Vagina (tissue), 2 donors: ENCODE measurements around the gene RASD1. TPM values are rescaled to one million over a fixed set of nuclear protein-coding genes. Genes with fewer than 3 reads are reported as not detected.

Experiments used
- DNase-seq, 2 donors: peaks; one replicate each; pipeline ENCODE4 v3.0.0-alpha.2; 2017; ENCODE audit errors: extremely low spot score in 2 of 2
- H3K27ac ChIP-seq: fragments of 200-600 bp; sonication (generic); one replicate; pipeline ENCODE4 v1.5.1; 2019
- H3K27me3 ChIP-seq: fragments of 200-600 bp; sonication (generic); one replicate; pipeline ENCODE4 v1.5.1; 2019
- H3K36me3 ChIP-seq, 2 donors: fragments of 200-600 bp; sonication (generic); one replicate each; pipeline ENCODE4 v1.5.1; 2017 to 2019
- H3K4me1 ChIP-seq: fragments of 200-600 bp; sonication (generic); one replicate; pipeline ENCODE4 v1.5.1; 2019
- H3K4me3 ChIP-seq, 2 donors: fragments of 200-600 bp; sonication (generic); 1 replicate in 1 of 2; 2 replicates in 1 of 2; pipeline ENCODE4 v1.5.1; 2016 to 2019
- H3K9me3 ChIP-seq: fragments of 200-600 bp; sonication (generic); one replicate; pipeline ENCODE4 v1.5.1; 2019
- POLR2A ChIP-seq, 2 donors: fragments of 450-650 bp; IDR thresholded peaks; one replicate each; pipeline ENCODE4 v1.6.1; 2017; ENCODE audit warnings: antibody characterized with exemption in 2 of 2, mild to moderate bottlenecking in 2 of 2, moderate library complexity in 2 of 2
- POLR2AphosphoS5 ChIP-seq, 2 donors: sonication (generic); formaldehyde crosslinking; IDR thresholded peaks; one replicate each; pipeline ENCODE4 v1.9.0; 2017; ENCODE audit warnings: antibody characterized with exemption in 2 of 2, mild to moderate bottlenecking in 2 of 2, low read depth in 1 of 2; ENCODE audit not compliant: insufficient read depth in 1 of 2
- intact Hi-C: fragments of 100-400 bp; cut with DNase I; formaldehyde crosslinking; loops from one replicate; pipeline ENCODE4 v1.15.1; 2023
- total RNA-seq: library from RNA; depleted of rRNA; stranded (reverse); fragments of >200 nt; gene quantifications from one replicate; pipeline ENCODE4 v1.2.3, GENCODE V29; 2016
- TF ChIP-seq, protein P1 (sequence below), 3 experiments: fragments of 450-650 bp in 2 of 3; fragments of 200-600 bp in 1 of 3; sonication (generic) in 1 of 3; IDR thresholded peaks; one replicate each; pipeline ENCODE4 v1.5.1; 2017 to 2019; ENCODE audit warnings: antibody characterized with exemption in 3 of 3, mild to moderate bottlenecking in 2 of 3, moderate library complexity in 2 of 3

Gene RASD1
- total RNA-seq, 1 donor from 2014 or later, result 227 TPM

DNA sequence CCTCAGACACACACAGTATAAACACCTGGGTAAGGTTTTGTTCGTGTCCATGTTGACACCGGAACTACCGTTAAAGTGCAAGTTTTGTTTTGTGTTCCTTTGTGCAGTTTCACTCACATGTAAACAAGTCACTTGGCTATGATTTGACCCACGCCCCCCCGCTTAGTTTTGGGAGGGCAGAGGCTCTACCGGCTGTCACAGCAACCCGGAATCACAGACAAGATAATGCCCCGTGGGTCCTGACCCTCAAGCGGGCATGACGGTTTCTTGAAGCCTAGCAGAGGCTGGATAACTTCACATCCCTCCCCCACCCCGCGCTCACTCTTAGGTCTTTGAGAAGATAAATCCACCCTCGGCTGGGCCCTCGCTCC, 1.7 kb downstream of the RASD1 start:
- intact Hi-C loops, result loop anchor here (10.0 kb wide), 1 partner anchor 120 kb away; no protein-coding TSS in a partner anchor
- DNase-seq, result no peak
- peaks cover 34% of the 10 kb centered on the region for H3K4me1 ChIP-seq
- no peaks in the 10 kb centered on the region for H3K27me3 ChIP-seq
- TF ChIP-seq POLR2AphosphoS5 (IDR thresholded peaks at IDR 0.05; ENCODE audit: insufficient read depth in 1 of 2, low read depth in 1 of 2) (no peak), POLR2A (IDR thresholded peaks at IDR 0.05) (no peak)
- TF ChIP-seq, protein P1, sequence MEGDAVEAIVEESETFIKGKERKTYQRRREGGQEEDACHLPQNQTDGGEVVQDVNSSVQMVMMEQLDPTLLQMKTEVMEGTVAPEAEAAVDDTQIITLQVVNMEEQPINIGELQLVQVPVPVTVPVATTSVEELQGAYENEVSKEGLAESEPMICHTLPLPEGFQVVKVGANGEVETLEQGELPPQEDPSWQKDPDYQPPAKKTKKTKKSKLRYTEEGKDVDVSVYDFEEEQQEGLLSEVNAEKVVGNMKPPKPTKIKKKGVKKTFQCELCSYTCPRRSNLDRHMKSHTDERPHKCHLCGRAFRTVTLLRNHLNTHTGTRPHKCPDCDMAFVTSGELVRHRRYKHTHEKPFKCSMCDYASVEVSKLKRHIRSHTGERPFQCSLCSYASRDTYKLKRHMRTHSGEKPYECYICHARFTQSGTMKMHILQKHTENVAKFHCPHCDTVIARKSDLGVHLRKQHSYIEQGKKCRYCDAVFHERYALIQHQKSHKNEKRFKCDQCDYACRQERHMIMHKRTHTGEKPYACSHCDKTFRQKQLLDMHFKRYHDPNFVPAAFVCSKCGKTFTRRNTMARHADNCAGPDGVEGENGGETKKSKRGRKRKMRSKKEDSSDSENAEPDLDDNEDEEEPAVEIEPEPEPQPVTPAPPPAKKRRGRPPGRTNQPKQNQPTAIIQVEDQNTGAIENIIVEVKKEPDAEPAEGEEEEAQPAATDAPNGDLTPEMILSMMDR (IDR thresholded peaks at IDR 0.05), result no peak
- H3K9me3 ChIP-seq, result no peaks in the 10 kb centered on the region
- H3K27ac ChIP-seq, result peak overlapping the region; percentile 93
- peaks cover 0 to 13% of the 10 kb centered on the region in 2 donors for H3K36me3 ChIP-seq
- peak overlapping the region; percentile 64 to 72 for H3K4me3 ChIP-seq

DNA sequence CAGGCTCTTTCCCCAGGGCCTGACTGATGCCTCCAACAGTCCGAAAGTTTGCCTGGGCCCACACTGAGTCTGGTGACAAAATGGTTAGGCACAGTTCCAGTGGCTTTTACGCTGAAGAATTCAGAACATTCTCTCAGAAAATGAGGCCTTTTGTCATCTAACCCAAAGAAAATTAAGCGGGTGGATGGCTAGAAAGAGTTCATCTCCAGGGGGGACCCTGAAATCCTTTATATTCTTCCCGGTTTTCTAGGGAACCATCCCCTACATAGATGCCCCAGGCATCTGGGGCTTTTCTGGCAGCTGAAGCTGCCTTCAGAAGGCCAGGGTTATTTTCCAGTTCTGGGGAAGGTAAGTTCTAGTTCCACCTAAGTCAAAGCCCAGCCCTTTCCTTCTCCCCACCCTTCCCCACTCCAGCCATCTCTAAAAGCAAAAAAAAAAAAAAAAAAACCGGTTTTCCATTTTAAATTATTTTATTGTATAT, 2.2 kb downstream of the RASD1 start:
- H3K27ac ChIP-seq, result peak overlapping the region; percentile 93
- TF ChIP-seq, protein P1 (IDR thresholded peaks at IDR 0.05), result no peak
- no peak for TF ChIP-seq POLR2A (IDR thresholded peaks at IDR 0.05)
- no peaks in the 10 kb centered on the region for H3K27me3 ChIP-seq
- no peaks in the 10 kb centered on the region for H3K9me3 ChIP-seq
- intact Hi-C loops, result loop anchor here (10.0 kb wide), 1 partner anchor 121 kb away; no protein-coding TSS in a partner anchor
- H3K4me3 ChIP-seq, result peak overlapping the region in 1 of 2 donors; percentile 72
- peaks cover 0 to 13% of the 10 kb centered on the region in 2 donors for H3K36me3 ChIP-seq
- peaks cover 34% of the 10 kb centered on the region for H3K4me1 ChIP-seq
- no peak for DNase-seq

DNA sequence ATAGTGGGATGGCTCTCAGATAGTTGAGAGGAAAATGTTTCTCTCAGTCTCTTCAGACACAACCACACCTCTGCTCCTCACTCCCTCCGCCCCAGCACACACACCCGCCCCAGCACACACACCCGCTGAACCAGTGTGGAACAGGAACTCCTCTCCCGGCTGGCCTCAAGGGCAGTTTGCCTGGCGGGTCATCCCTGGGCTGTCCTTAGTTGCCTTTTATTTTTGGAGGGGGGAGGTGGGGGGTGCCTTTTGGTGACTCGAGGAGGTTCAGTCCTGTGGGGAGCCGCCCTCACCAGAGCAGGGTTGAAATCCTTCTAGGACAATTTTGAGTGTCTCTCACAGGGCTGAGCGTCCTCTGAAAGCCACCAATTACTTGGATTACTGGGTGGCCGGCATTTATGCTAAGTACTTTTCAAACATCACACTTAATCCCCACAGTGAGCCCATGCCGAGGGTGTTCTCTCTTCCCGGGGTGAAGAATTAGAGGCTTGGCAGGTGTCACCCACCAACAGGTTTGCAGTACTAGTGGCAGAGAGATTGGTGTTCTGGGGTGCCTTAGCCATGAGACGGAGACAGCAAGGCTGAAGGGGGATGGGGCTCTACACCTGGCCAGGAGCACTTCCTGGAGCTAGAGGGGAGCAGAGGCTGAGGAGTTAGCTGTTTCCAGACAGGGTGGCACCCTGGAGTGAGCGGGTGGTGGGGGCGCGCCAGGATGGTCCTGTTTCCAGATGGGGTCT, 2.8 kb downstream of the RASD1 start:
- no peak for DNase-seq
- H3K27ac ChIP-seq, result peak overlapping the region; percentile 93
- H3K36me3 ChIP-seq, result peaks cover 0 to 13% of the 10 kb centered on the region in 2 donors
- no peaks in the 10 kb centered on the region for H3K27me3 ChIP-seq
- H3K9me3 ChIP-seq, result no peaks in the 10 kb centered on the region
- intact Hi-C loops, result loop anchor here (10.0 kb wide), 1 partner anchor 121 kb away; no protein-coding TSS in a partner anchor
- TF ChIP-seq, protein P1 (IDR thresholded peaks at IDR 0.05), result no peak
- no peak overlapping the region for H3K4me3 ChIP-seq
- peaks cover 34% of the 10 kb centered on the region for H3K4me1 ChIP-seq

DNA sequence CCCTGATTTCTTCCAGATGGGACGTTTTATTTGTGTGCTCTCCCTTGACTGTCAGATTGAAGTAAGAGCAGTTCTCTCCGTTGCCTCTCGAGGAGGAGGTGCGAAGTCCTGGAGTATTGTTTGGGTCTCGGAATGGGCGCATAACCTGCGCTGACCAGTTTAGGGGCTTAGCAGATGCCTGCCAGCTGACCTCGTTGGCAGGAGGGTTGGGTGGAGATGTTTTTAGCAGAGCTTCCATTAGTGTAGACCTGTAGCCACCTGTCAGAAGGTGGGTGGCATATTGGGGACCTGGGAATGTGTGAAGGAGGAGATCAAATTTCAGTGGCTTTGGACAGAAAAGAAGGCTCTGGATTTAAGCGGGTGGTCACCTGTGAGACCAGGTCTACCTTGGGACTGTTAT, 3.6 kb downstream of the RASD1 start:
- no peaks in the 10 kb centered on the region for H3K27me3 ChIP-seq
- TF ChIP-seq POLR2AphosphoS5 (IDR thresholded peaks at IDR 0.05; ENCODE audit: insufficient read depth in 1 of 2, low read depth in 1 of 2) (no peak), POLR2A (IDR thresholded peaks at IDR 0.05) (no peak)
- TF ChIP-seq, protein P1 (IDR thresholded peaks at IDR 0.05), result no peak
- H3K9me3 ChIP-seq, result no peaks in the 10 kb centered on the region
- DNase-seq, result no peak
- no peak overlapping the region for H3K4me3 ChIP-seq
- no peak overlapping the region for H3K27ac ChIP-seq
- H3K4me1 ChIP-seq, result peaks cover 34% of the 10 kb centered on the region
- peaks cover 0 to 21% of the 10 kb centered on the region in 2 donors for H3K36me3 ChIP-seq
- intact Hi-C loops, result loop anchor here (10.0 kb wide), 1 partner anchor 122 kb away; no protein-coding TSS in a partner anchor

DNA sequence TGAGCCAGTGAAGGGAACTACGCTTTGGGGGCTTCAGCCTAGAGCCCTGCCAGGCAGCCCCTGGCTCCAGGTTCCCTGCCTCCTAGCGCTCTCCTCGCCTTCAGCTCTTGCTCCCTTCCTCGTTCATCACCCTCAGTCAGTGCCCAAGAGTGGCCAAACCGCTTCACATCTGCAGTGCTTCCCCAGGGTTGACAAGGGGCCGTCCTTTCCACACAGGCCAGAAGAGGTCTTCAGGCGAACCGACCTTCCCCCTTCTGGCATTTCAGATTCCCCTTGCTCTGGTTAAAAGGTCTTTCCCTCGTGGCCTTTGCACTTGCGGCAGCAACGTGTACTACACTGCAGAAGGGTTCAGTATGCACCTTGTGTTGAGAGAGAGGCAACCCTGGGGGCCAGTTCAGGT, 4.1 kb downstream of the RASD1 start:
- Histone ChIP-seq H3K9me3 (no peaks in the 10 kb centered on the region), H3K27me3 (no peaks in the 10 kb centered on the region), H3K4me1 (peaks cover 33% of the 10 kb centered on the region), H3K27ac (no peak overlapping the region), H3K4me3 (no peak overlapping the region), H3K36me3 (peaks cover 0 to 22% of the 10 kb centered on the region in 2 donors)
- intact Hi-C loops, result loop anchor here (10.0 kb wide), 1 partner anchor 123 kb away; no protein-coding TSS in a partner anchor
- TF ChIP-seq, protein P1 (IDR thresholded peaks at IDR 0.05), result no peak
- TF ChIP-seq POLR2A (IDR thresholded peaks at IDR 0.05) (no peak), POLR2AphosphoS5 (IDR thresholded peaks at IDR 0.05; ENCODE audit: insufficient read depth in 1 of 2, low read depth in 1 of 2) (no peak)
- no peak for DNase-seq
